Liver (tissue), 9 donors: ENCODE results near the gene RAB3C. TPM values are rescaled to one million over a fixed set of nuclear protein-coding genes. Genes with fewer than 3 reads are reported as not detected.
A peak's percentile ranks its signal among the peaks of the same experiment; 100 is the strongest.

Source experiments
- DNase-seq: peaks from one replicate; pipeline ENCODE4 v3.0.0-alpha.2; 2017; ENCODE audit warnings: low spot score
- H3K27ac ChIP-seq, 2 donors: one replicate each; pipeline ENCODE4 v1.7.0; 2013; ENCODE audit warnings: inconsistent platforms in 2 of 2, low read length in 2 of 2, control low read depth in 1 of 2, low read depth in 1 of 2, mild to moderate bottlenecking in 1 of 2
- H3K27me3 ChIP-seq, 4 donors: one replicate each; pipeline versions ENCODE4 v1.6.1 to v1.7.0; 2013; ENCODE audit warnings: low read length in 3 of 4, inconsistent platforms in 1 of 4, mild to moderate bottlenecking in 1 of 4, moderate library complexity in 1 of 4; ENCODE audit not compliant: control insufficient read depth in 4 of 4, insufficient read depth in 4 of 4
- H3K36me3 ChIP-seq, 4 donors: one replicate each; pipeline versions ENCODE4 v1.6.1 to v1.7.0; 2013; ENCODE audit warnings: low read length in 3 of 4, mild to moderate bottlenecking in 3 of 4, low read depth in 1 of 4, moderate library complexity in 1 of 4; ENCODE audit not compliant: control insufficient read depth in 4 of 4, insufficient read depth in 3 of 4
- H3K4me1 ChIP-seq, 4 donors: one replicate each; pipeline versions ENCODE4 v1.6.1 to v1.7.0; 2013; ENCODE audit warnings: low read length in 3 of 4, mild to moderate bottlenecking in 3 of 4, moderate library complexity in 1 of 4; ENCODE audit not compliant: control insufficient read depth in 4 of 4, insufficient read depth in 4 of 4
- H3K4me3 ChIP-seq, 3 donors: one replicate each; pipeline versions ENCODE4 v1.6.1 to v1.7.0; 2013; ENCODE audit warnings: low read length in 3 of 3, control low read depth in 1 of 3, low read depth in 1 of 3, mild to moderate bottlenecking in 1 of 3
- H3K9ac ChIP-seq, 2 donors: one replicate each; pipeline ENCODE4 v1.7.0; 2013; ENCODE audit warnings: low read length in 2 of 2, mild to moderate bottlenecking in 2 of 2, moderate library complexity in 2 of 2, control low read depth in 1 of 2, low read depth in 1 of 2
- H3K9me3 ChIP-seq, 4 donors: one replicate each; pipeline versions ENCODE4 v1.6.1 to v1.7.0; 2013; ENCODE audit warnings: low read length in 3 of 4; ENCODE audit not compliant: control insufficient read depth in 4 of 4
- EGR1 ChIP-seq, 2 donors: IDR thresholded peaks; 2 replicates each; pipeline ENCODE4 v1.6.1; 2016 to 2018; ENCODE audit warnings: antibody characterized with exemption in 2 of 2, low read depth in 2 of 2
- FOXA2 ChIP-seq: IDR thresholded peaks from 2 replicates; pipeline ENCODE4 v1.6.1; 2016; ENCODE audit warnings: antibody characterized with exemption
- HNF4A ChIP-seq, 2 donors: conservative IDR thresholded peaks; 2 replicates each; pipeline ENCODE4 v1.6.1; 2016; ENCODE audit warnings: antibody characterized with exemption in 2 of 2, mild to moderate bottlenecking in 2 of 2
- HNF4G ChIP-seq: IDR thresholded peaks from 2 replicates; pipeline ENCODE4 v1.6.1; 2016; ENCODE audit warnings: antibody characterized with exemption
- NR2F2 ChIP-seq: IDR thresholded peaks from 2 replicates; pipeline ENCODE4 v1.6.1; 2016; ENCODE audit warnings: antibody characterized with exemption
- RXRA ChIP-seq, 2 donors: IDR thresholded peaks; 2 replicates each; pipeline ENCODE4 v1.6.1; 2017 to 2018; ENCODE audit warnings: antibody characterized with exemption in 2 of 2, mild to moderate bottlenecking in 1 of 2
- SP1 ChIP-seq: IDR thresholded peaks from 2 replicates; pipeline ENCODE4 v1.6.1; 2018; ENCODE audit warnings: antibody characterized with exemption, mild to moderate bottlenecking
- TAF1 ChIP-seq: conservative IDR thresholded peaks from 2 replicates; pipeline ENCODE4 v1.6.1; 2016; ENCODE audit warnings: antibody characterized with exemption, mild to moderate bottlenecking
- YY1 ChIP-seq: IDR thresholded peaks from 2 replicates; pipeline ENCODE4 v1.6.1; 2016; ENCODE audit warnings: antibody characterized with exemption, mild to moderate bottlenecking
- WGBS: extraction: QIAGEN DNeasy Blood & Tissue Kit; methylation state at CpG from one replicate; pipeline ENCODE4 v1.1.7; 2013; 5-methylcytosine and 5-hydroxymethylcytosine counted together
- polyA plus RNA-seq, 2 donors: library from polyadenylated mRNA; stranded (reverse) in 1 of 2; unstranded in 1 of 2; fragments of 200-250 nt in 1 of 2; fragments of >200 nt in 1 of 2; fragmentation: Nextera tagmentation in 1 of 2; extraction: Ambion mirVana in 1 of 2; gene quantifications; one replicate each; pipeline versions ENCODE4 v1.2.1 to v1.2.3, GENCODE V29; 2013 to 2015
- total RNA-seq, 2 donors: library from RNA; depleted of rRNA; stranded (reverse); fragments of >200 nt; gene quantifications; one replicate each; pipeline ENCODE4 v1.2.3, GENCODE V29; 2014
- TF ChIP-seq, protein P1 (sequence below): IDR thresholded peaks from 2 replicates; pipeline ENCODE4 v1.6.1; 2016; ENCODE audit warnings: antibody characterized with exemption
- TF ChIP-seq, protein P2 (sequence below): IDR thresholded peaks from 2 replicates; pipeline ENCODE4 v1.6.1; 2016; ENCODE audit warnings: antibody characterized with exemption
- TF ChIP-seq, protein P3 (sequence below): IDR thresholded peaks from 2 replicates; pipeline ENCODE4 v1.6.1; 2016; ENCODE audit warnings: antibody characterized with exemption, mild to moderate bottlenecking
- TF ChIP-seq, protein P4 (sequence below): fragments of 150-350 bp; IDR thresholded peaks from 2 replicates; pipeline ENCODE4 v1.5.1; 2017; ENCODE audit warnings: improper control_type of control experiment, low read depth, low read length; ENCODE audit not compliant: missing input control
- donor health status: healthy.
- donor health status: healthy.
- donor health status: healthy.
- donor health status: healthy.
- donor health status: healthy.

The RAB3C gene
- total and polyA plus RNA-seq, 4 donors, result 0.72 to 4.6 (median 1.3) TPM

DNA sequence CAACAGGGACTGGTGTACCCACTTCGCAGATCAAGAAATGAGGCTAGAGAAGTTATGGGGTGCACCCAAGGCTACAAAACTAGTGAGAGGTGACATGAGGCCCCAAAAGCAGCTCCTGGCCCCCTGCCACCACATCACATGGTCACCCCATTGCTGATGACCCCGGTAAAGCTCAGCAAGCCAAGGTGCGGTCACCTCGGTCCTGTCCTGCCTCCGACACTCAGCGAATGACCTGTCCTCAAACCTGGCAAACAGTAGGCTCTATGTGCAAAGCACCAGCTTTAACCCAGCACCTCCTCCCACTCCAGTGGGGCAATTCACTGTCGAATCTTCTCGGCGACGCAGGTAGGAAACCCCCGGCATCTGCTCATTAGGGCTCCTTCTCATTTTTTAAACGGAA is 307.4 kb downstream of the RAB3C start:
- TF ChIP-seq HNF4A (conservative IDR thresholded peaks at IDR 0.05) (no peak), FOXA2 (no peak), EGR1 (IDR thresholded peaks at IDR 0.05; ENCODE audit: low read depth in 2 of 2) (no peak), TAF1 (no peak), RXRA (IDR thresholded peaks at IDR 0.05) (no peak), SP1 (no peak), YY1 (no peak)
- TF ChIP-seq, protein P1, sequence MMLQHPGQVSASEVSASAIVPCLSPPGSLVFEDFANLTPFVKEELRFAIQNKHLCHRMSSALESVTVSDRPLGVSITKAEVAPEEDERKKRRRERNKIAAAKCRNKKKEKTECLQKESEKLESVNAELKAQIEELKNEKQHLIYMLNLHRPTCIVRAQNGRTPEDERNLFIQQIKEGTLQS, result no peak
- TF ChIP-seq, protein P2, sequence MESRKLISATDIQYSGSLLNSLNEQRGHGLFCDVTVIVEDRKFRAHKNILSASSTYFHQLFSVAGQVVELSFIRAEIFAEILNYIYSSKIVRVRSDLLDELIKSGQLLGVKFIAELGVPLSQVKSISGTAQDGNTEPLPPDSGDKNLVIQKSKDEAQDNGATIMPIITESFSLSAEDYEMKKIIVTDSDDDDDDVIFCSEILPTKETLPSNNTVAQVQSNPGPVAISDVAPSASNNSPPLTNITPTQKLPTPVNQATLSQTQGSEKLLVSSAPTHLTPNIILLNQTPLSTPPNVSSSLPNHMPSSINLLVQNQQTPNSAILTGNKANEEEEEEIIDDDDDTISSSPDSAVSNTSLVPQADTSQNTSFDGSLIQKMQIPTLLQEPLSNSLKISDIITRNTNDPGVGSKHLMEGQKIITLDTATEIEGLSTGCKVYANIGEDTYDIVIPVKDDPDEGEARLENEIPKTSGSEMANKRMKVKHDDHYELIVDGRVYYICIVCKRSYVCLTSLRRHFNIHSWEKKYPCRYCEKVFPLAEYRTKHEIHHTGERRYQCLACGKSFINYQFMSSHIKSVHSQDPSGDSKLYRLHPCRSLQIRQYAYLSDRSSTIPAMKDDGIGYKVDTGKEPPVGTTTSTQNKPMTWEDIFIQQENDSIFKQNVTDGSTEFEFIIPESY, result no peak
- TF ChIP-seq, protein P3, sequence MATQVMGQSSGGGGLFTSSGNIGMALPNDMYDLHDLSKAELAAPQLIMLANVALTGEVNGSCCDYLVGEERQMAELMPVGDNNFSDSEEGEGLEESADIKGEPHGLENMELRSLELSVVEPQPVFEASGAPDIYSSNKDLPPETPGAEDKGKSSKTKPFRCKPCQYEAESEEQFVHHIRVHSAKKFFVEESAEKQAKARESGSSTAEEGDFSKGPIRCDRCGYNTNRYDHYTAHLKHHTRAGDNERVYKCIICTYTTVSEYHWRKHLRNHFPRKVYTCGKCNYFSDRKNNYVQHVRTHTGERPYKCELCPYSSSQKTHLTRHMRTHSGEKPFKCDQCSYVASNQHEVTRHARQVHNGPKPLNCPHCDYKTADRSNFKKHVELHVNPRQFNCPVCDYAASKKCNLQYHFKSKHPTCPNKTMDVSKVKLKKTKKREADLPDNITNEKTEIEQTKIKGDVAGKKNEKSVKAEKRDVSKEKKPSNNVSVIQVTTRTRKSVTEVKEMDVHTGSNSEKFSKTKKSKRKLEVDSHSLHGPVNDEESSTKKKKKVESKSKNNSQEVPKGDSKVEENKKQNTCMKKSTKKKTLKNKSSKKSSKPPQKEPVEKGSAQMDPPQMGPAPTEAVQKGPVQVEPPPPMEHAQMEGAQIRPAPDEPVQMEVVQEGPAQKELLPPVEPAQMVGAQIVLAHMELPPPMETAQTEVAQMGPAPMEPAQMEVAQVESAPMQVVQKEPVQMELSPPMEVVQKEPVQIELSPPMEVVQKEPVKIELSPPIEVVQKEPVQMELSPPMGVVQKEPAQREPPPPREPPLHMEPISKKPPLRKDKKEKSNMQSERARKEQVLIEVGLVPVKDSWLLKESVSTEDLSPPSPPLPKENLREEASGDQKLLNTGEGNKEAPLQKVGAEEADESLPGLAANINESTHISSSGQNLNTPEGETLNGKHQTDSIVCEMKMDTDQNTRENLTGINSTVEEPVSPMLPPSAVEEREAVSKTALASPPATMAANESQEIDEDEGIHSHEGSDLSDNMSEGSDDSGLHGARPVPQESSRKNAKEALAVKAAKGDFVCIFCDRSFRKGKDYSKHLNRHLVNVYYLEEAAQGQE, result no peak
- TF ChIP-seq, protein P4, sequence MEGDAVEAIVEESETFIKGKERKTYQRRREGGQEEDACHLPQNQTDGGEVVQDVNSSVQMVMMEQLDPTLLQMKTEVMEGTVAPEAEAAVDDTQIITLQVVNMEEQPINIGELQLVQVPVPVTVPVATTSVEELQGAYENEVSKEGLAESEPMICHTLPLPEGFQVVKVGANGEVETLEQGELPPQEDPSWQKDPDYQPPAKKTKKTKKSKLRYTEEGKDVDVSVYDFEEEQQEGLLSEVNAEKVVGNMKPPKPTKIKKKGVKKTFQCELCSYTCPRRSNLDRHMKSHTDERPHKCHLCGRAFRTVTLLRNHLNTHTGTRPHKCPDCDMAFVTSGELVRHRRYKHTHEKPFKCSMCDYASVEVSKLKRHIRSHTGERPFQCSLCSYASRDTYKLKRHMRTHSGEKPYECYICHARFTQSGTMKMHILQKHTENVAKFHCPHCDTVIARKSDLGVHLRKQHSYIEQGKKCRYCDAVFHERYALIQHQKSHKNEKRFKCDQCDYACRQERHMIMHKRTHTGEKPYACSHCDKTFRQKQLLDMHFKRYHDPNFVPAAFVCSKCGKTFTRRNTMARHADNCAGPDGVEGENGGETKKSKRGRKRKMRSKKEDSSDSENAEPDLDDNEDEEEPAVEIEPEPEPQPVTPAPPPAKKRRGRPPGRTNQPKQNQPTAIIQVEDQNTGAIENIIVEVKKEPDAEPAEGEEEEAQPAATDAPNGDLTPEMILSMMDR, result no peak
- H3K9me3 ChIP-seq, result no peaks in the 10 kb centered on the region
- H3K27me3 ChIP-seq, result peaks cover 0 to 3% (median 0%) of the 10 kb centered on the region in 4 donors
- H3K36me3 ChIP-seq, result no peaks in the 10 kb centered on the region
- WGBS, result 82% methylated on average over 12 of the region's 12 CpGs
- no peak for DNase-seq
- H3K4me3 ChIP-seq, result no peak overlapping the region
- H3K27ac ChIP-seq, result peak overlapping the region in 1 of 2 donors; percentile 0
- H3K9ac ChIP-seq, result no peak overlapping the region
- H3K4me1 ChIP-seq, result no peaks in the 10 kb centered on the region

DNA sequence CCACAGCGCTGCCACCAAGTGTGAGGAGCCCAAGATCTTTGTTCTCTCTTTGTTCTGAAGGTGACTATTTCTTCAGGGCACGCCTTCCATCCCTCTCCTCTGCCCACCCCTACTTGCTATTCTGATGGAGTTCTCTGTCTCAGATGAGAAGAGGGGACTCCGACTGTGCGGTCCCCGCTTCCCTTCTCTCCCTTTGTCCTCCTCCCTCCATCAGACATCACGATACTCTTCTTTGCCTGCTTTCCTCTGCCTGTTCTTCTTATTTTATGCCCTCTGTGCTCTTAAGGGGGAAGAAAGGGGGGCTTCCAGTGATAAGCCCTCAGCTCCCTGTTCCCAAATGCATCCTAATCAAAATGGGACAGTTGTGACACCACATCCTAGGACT is 307.8 kb downstream of the RAB3C start:
- 78% methylated on average over 6 of the region's 6 CpGs for WGBS
- Histone ChIP-seq H3K27ac (peak overlapping the region; percentile 0 to 23), H3K4me3 (no peak overlapping the region), H3K4me1 (no peaks in the 10 kb centered on the region), H3K9ac (no peak overlapping the region), H3K9me3 (no peaks in the 10 kb centered on the region), H3K36me3 (no peaks in the 10 kb centered on the region), H3K27me3 (peaks cover 0 to 3% (median 0%) of the 10 kb centered on the region in 4 donors)
- TF ChIP-seq NR2F2 (no peak), HNF4G (no peak), FOXA2 (no peak)
- TF ChIP-seq, protein P2, result no peak
- no peak for DNase-seq
